Trophoblast cell (in vitro differentiated cells and primary cell): ENCODE results near the gene SPTSSA.

Experiments used
- DNase-seq, 2 donors: peaks; one replicate each; pipeline ENCODE4 v3.0.0-alpha.2; 2016
- H2AFZ ChIP-seq: 2 replicates; pipeline ENCODE4 v1.6.1; 2013; ENCODE audit warnings: low read length, moderate library complexity, mild to moderate bottlenecking; ENCODE audit not compliant: insufficient read depth, poor library complexity
- H2AK5ac ChIP-seq: 2 replicates; pipeline ENCODE4 v1.6.1; 2013; ENCODE audit warnings: mild to moderate bottlenecking, low read length
- H2BK120ac ChIP-seq: 2 replicates; pipeline ENCODE4 v1.6.1; 2013; ENCODE audit warnings: low read length, mild to moderate bottlenecking, moderate library complexity; ENCODE audit not compliant: insufficient read depth, poor library complexity
- H2BK12ac ChIP-seq: 2 replicates; pipeline ENCODE4 v1.6.1; 2013; ENCODE audit warnings: mild to moderate bottlenecking, low read length, moderate library complexity
- H2BK5ac ChIP-seq: 2 replicates; pipeline ENCODE4 v1.6.1; 2013; ENCODE audit warnings: low read length, low read depth, moderate library complexity, mild to moderate bottlenecking; ENCODE audit not compliant: poor library complexity
- H3K14ac ChIP-seq: 2 replicates; pipeline ENCODE4 v1.6.1; 2013; ENCODE audit warnings: mild to moderate bottlenecking, low read length
- H3K18ac ChIP-seq: 2 replicates; pipeline ENCODE4 v1.6.1; 2013; ENCODE audit warnings: mild to moderate bottlenecking, low read length
- H3K23ac ChIP-seq: 2 replicates; pipeline ENCODE4 v1.6.1; 2013; ENCODE audit warnings: low read length
- H3K27ac ChIP-seq: 2 replicates; pipeline ENCODE4 v1.5.1; 2013; ENCODE audit warnings: low read depth, mild to moderate bottlenecking, inconsistent platforms, low read length, moderate library complexity
- H3K27me3 ChIP-seq: 2 replicates; pipeline ENCODE4 v1.6.1; 2013; ENCODE audit warnings: inconsistent platforms, mild to moderate bottlenecking, low read length, moderate library complexity; ENCODE audit not compliant: insufficient read depth
- H3K36me3 ChIP-seq, 2 experiments: 1 replicate in 1 of 2; 2 replicates in 1 of 2; pipeline ENCODE4 v1.6.1; 2013; ENCODE audit warnings: low read length in 2 of 2, mild to moderate bottlenecking in 2 of 2, moderate library complexity in 1 of 2; ENCODE audit not compliant: insufficient read depth in 2 of 2, control insufficient read depth in 1 of 2
- H3K4ac ChIP-seq: 2 replicates; pipeline ENCODE4 v1.6.1; 2013; ENCODE audit warnings: low read depth, mild to moderate bottlenecking, low read length, moderate library complexity
- H3K4me1 ChIP-seq, 2 experiments: 1 replicate in 1 of 2; 2 replicates in 1 of 2; pipeline ENCODE4 v1.6.1; 2013; ENCODE audit warnings: low read length in 2 of 2, mild to moderate bottlenecking in 2 of 2, moderate library complexity in 1 of 2; ENCODE audit not compliant: insufficient read depth in 2 of 2, control insufficient read depth in 1 of 2
- H3K4me2 ChIP-seq: 2 replicates; pipeline ENCODE4 v1.6.1; 2013; ENCODE audit warnings: inconsistent platforms, mild to moderate bottlenecking, low read length, moderate library complexity
- H3K4me3 ChIP-seq: 2 replicates; pipeline ENCODE4 v1.5.1; 2013; ENCODE audit warnings: mild to moderate bottlenecking, low read depth, low read length, inconsistent platforms
- H3K79me1 ChIP-seq: one replicate; pipeline ENCODE4 v1.6.1; 2013; ENCODE audit warnings: low read length
- H3K79me2 ChIP-seq: 2 replicates; pipeline ENCODE4 v1.6.1; 2013; ENCODE audit warnings: low read length, mild to moderate bottlenecking; ENCODE audit not compliant: control insufficient read depth, insufficient read depth, poor library complexity
- H3K9ac ChIP-seq: 2 replicates; pipeline ENCODE4 v1.6.1; 2013; ENCODE audit warnings: mild to moderate bottlenecking, low read length
- H3K9me3 ChIP-seq: 2 replicates; pipeline ENCODE4 v1.6.1; 2013; ENCODE audit warnings: low read depth, mild to moderate bottlenecking, control low read depth, inconsistent platforms, low read length; ENCODE audit not compliant: insufficient read depth
- H4K12ac ChIP-seq: 2 replicates; pipeline ENCODE4 v1.6.1; 2013; ENCODE audit warnings: low read depth, mild to moderate bottlenecking, low read length, moderate library complexity
- H4K8ac ChIP-seq: 2 replicates; pipeline ENCODE4 v1.6.1; 2013; ENCODE audit warnings: low read depth, mild to moderate bottlenecking, low read length, moderate library complexity
- H4K91ac ChIP-seq: one replicate; pipeline ENCODE4 v1.6.1; 2013; ENCODE audit warnings: low read depth, mild to moderate bottlenecking, low read length, moderate library complexity
- WGBS: extraction: QIAGEN DNeasy Blood & Tissue Kit; methylation state at CpG from one replicate; pipeline ENCODE4 v1.1.7; 2013; ENCODE audit warnings: missing lambda C conversion rate; ENCODE audit not compliant: insufficient read length, insufficient coverage; ENCODE audit errors: extremely low coverage; 5-methylcytosine and 5-hydroxymethylcytosine counted together

Gene SPTSSA

GRCh38 chr14:34498684-34499412, 36.8 kb upstream of the SPTSSA start:
- DNase-seq, result peak in 1 of 2 donors; percentile 56
- Histone ChIP-seq H3K9me3 (no peaks in the 10 kb centered on the region), H3K27me3 (no peaks in the 10 kb centered on the region), H2AFZ (no peak overlapping the region), H4K91ac (no peak overlapping the region), H3K27ac (no peak overlapping the region), H3K79me2 (no peaks in the 10 kb centered on the region), H3K18ac (no peak overlapping the region), H3K4me3 (no peak overlapping the region), H3K36me3 (no peaks in the 10 kb centered on the region), H3K4me2 (no peak overlapping the region), H3K9ac (no peak overlapping the region), H3K4me1 (peaks cover 3 to 5% of the 10 kb centered on the region in 2 experiments), H2BK12ac (no peak overlapping the region), H2AK5ac (no peak overlapping the region), H2BK5ac (no peak overlapping the region), H3K14ac (no peak overlapping the region), H3K4ac (no peak overlapping the region), H4K8ac (no peak overlapping the region), H3K23ac (no peak overlapping the region), H3K79me1 (peaks cover 4% of the 10 kb centered on the region), H2BK120ac (no peak overlapping the region), H4K12ac (no peak overlapping the region)
- WGBS, result no CpG with 5 or more reads among the region's 6 CpGs

GRCh38 chr14:34496679-34497513, 34.9 kb upstream of the SPTSSA start:
- Histone ChIP-seq H2BK120ac (no peak overlapping the region), H3K27ac (peak overlapping the region; percentile 20), H3K79me1 (peaks cover 4% of the 10 kb centered on the region), H4K8ac (peak overlapping the region; percentile 37), H3K36me3 (no peaks in the 10 kb centered on the region), H3K4me2 (peak overlapping the region; percentile 20), H3K4ac (no peak overlapping the region), H3K14ac (no peak overlapping the region), H4K91ac (peak overlapping the region; percentile 13), H2AFZ (peak overlapping the region; percentile 32), H3K4me1 (peaks cover 3 to 5% of the 10 kb centered on the region in 2 experiments), H3K9me3 (no peaks in the 10 kb centered on the region), H2BK5ac (no peak overlapping the region), H3K27me3 (no peaks in the 10 kb centered on the region), H2BK12ac (no peak overlapping the region), H2AK5ac (no peak overlapping the region), H3K23ac (no peak overlapping the region), H4K12ac (no peak overlapping the region), H3K79me2 (no peaks in the 10 kb centered on the region), H3K9ac (no peak overlapping the region), H3K4me3 (no peak overlapping the region), H3K18ac (no peak overlapping the region)
- peak; percentile 90 to 97 for DNase-seq
- WGBS, result no CpG with 5 or more reads among the region's 14 CpGs

- Histone ChIP-seq H3K4me3 (no peak overlapping the region), H3K79me2 (no peaks in the 10 kb centered on the region), H2BK5ac (no peak overlapping the region), H3K36me3 (no peaks in the 10 kb centered on the region), H4K8ac (no peak overlapping the region), H2BK120ac (no peak overlapping the region), H3K4me2 (no peak overlapping the region), H3K18ac (no peak overlapping the region), H2AK5ac (no peak overlapping the region), H3K9me3 (no peaks in the 10 kb centered on the region), H3K4me1 (peaks cover 3 to 5% of the 10 kb centered on the region in 2 experiments), H3K23ac (no peak overlapping the region), H4K91ac (no peak overlapping the region), H3K27ac (no peak overlapping the region), H2AFZ (no peak overlapping the region), H3K4ac (no peak overlapping the region), H4K12ac (no peak overlapping the region), H2BK12ac (no peak overlapping the region), H3K79me1 (peaks cover 4% of the 10 kb centered on the region), H3K14ac (no peak overlapping the region), H3K9ac (no peak overlapping the region), H3K27me3 (no peaks in the 10 kb centered on the region)
- no CpG with 5 or more reads among the region's 11 CpGs for WGBS
- peak in 1 of 2 donors; percentile 12 for DNase-seq
Observed at GRCh38 chr14:34496007-34496678, 34.1 kb upstream of the SPTSSA start.

- no peaks in the 10 kb centered on the region for H3K4me1 ChIP-seq
- H2BK120ac ChIP-seq, result no peak overlapping the region
- no peak overlapping the region for H4K8ac ChIP-seq
- no peaks in the 10 kb centered on the region for H3K79me2 ChIP-seq
- H3K27ac ChIP-seq, result no peak overlapping the region
- H3K23ac ChIP-seq, result no peak overlapping the region
- peak; percentile 31 to 88 for DNase-seq
- H3K9ac ChIP-seq, result no peak overlapping the region
- no peaks in the 10 kb centered on the region for H3K27me3 ChIP-seq
- H2BK5ac ChIP-seq, result no peak overlapping the region
- no peak overlapping the region for H3K4ac ChIP-seq
- no peak overlapping the region for H2AK5ac ChIP-seq
- no peak overlapping the region for H2BK12ac ChIP-seq
- no peaks in the 10 kb centered on the region for H3K36me3 ChIP-seq
- no peak overlapping the region for H3K18ac ChIP-seq
- no peak overlapping the region for H3K4me2 ChIP-seq
- H3K14ac ChIP-seq, result no peak overlapping the region
- no peak overlapping the region for H2AFZ ChIP-seq
- no peak overlapping the region for H3K4me3 ChIP-seq
- WGBS, result no CpG with 5 or more reads among the region's 1 CpG
- H3K79me1 ChIP-seq, result no peaks in the 10 kb centered on the region
- H3K9me3 ChIP-seq, result no peaks in the 10 kb centered on the region
- no peak overlapping the region for H4K12ac ChIP-seq
- H4K91ac ChIP-seq, result no peak overlapping the region
Observed at GRCh38 chr14:34489324-34489723, 27.3 kb upstream of the SPTSSA start.
